HCT116 (cell line): ENCODE data around the gene GDAP2. TPM values are rescaled to one million over a fixed set of nuclear protein-coding genes. Genes with fewer than 3 reads are reported as not detected.

Experiments
- ATAC-seq: fragments of 200-7000 bp; cut with Tn5 transposase; 2 replicates; pipeline ENCODE4 v1.9.1; 2020; ENCODE audit warnings: mild to moderate bottlenecking, moderate library complexity
- BruUV-seq: library from RNA; stranded (reverse); fragments of 400-500 nt; replicated peaks from 2 replicates; lab custom pipeline; 2021; lab: Mats Ljungman, UMichigan
- CTCF ChIA-PET: fragments of 300-600 bp; sonication (Branson Sonifier 250); formaldehyde crosslinking; loops from one replicate; lab custom pipeline; 2021; ENCODE audit warnings: antibody characterized with exemption; lab: Charles Lee
- POLR2A ChIA-PET: fragments of 300-600, 350-600 bp; sonication (Branson Sonifier 250); formaldehyde crosslinking; loops from one replicate; lab custom pipeline; 2021; ENCODE audit warnings: antibody characterized with exemption; lab: Charles Lee
- RAD21 ChIA-PET, 2 experiments: fragments of 300-600 bp; sonication (Branson Sonifier 250); formaldehyde crosslinking; loops; one replicate each; lab custom pipeline; 2023; ENCODE audit warnings: low total read pairs in 2 of 2; ENCODE audit not compliant: uncharacterized antibody in 2 of 2, unreplicated experiment in 2 of 2, low non-redundant PET in 1 of 2; lab: Charles Lee
- DNase-seq: peaks from one replicate; pipeline ENCODE4 v3.0.0-alpha.2; 2010; ENCODE audit warnings: low read depth, low spot score
- H2AFZ ChIP-seq: fragments of 200-600 bp; shearing (Covaris generic), sonication (generic); 2 replicates; pipeline ENCODE4 v1.6.1; 2017; ENCODE audit warnings: low read depth, mixed run types, mixed read lengths, antibody characterized with exemption, low read length; ENCODE audit not compliant: poor library complexity, severe bottlenecking
- H3K27ac ChIP-seq: 2 replicates; pipeline ENCODE4 v1.5.1; 2012; ENCODE audit warnings: low read depth, low read length
- H3K27me3 ChIP-seq: fragments of 200-600 bp; sonication (generic); 2 replicates; pipeline ENCODE4 v1.6.1; 2016; ENCODE audit warnings: mixed run types, low read length, mixed read lengths; ENCODE audit not compliant: insufficient read depth
- H3K36me3 ChIP-seq, 2 experiments: fragments of 200-500 bp in 1 of 2; fragments of 200-600 bp in 1 of 2; sonication (Bioruptor generic) in 1 of 2; sonication (generic) in 1 of 2; 2 replicates each; pipeline versions ENCODE4 v1.5.1 to v1.6.1; 2014 to 2016; ENCODE audit warnings: low read length in 2 of 2, inconsistent platforms in 1 of 2, mixed read lengths in 1 of 2, mixed run types in 1 of 2; ENCODE audit not compliant: insufficient read depth in 2 of 2, control insufficient read depth in 1 of 2
- H3K4me1 ChIP-seq, 2 experiments: fragments of 200-600 bp in 1 of 2; sonication (generic) in 1 of 2; 2 replicates each; pipeline versions ENCODE4 v1.5.1 to v1.6.1; 2012 to 2017; ENCODE audit warnings: low read length in 2 of 2, inconsistent platforms in 1 of 2, mild to moderate bottlenecking in 1 of 2, mixed read lengths in 1 of 2, mixed run types in 1 of 2, moderate library complexity in 1 of 2; ENCODE audit not compliant: insufficient read depth in 2 of 2, control insufficient read depth in 1 of 2
- H3K4me2 ChIP-seq: fragments of 200-600 bp; sonication (generic); 2 replicates; pipeline ENCODE4 v1.6.1; 2017; ENCODE audit warnings: mixed run types, low read length, mixed read lengths
- H3K4me3 ChIP-seq, 2 experiments: fragments of 200-600 bp in 1 of 2; sonication (generic) in 1 of 2; replicated peaks in 1 of 2; 2 replicates each; pipeline ENCODE4 v1.5.1; 2011 to 2016; ENCODE audit warnings: low read length in 2 of 2, control low read depth in 1 of 2, low read depth in 1 of 2, mild to moderate bottlenecking in 1 of 2, mixed read lengths in 1 of 2, mixed run types in 1 of 2
- H3K79me2 ChIP-seq: fragments of 200-600 bp; sonication (generic); 2 replicates; pipeline ENCODE4 v1.6.1; 2017; ENCODE audit warnings: mild to moderate bottlenecking, mixed run types, low read length, moderate library complexity, mixed read lengths; ENCODE audit not compliant: insufficient read depth
- H3K9ac ChIP-seq: fragments of 200-600 bp; sonication (generic); 2 replicates; pipeline ENCODE4 v1.6.1; 2016; ENCODE audit warnings: low read length, mixed read lengths
- H3K9me2 ChIP-seq: fragments of 200-600 bp; sonication (generic), shearing (Covaris generic); 2 replicates; pipeline ENCODE4 v1.6.1; 2017; ENCODE audit warnings: mixed run types, mild to moderate bottlenecking, moderate library complexity; ENCODE audit not compliant: insufficient read depth
- H3K9me3 ChIP-seq, 2 experiments: fragments of 200-500 bp in 1 of 2; fragments of 200-600 bp in 1 of 2; sonication (Bioruptor generic) in 1 of 2; sonication (generic) in 1 of 2; 2 replicates each; pipeline ENCODE4 v1.6.1; 2014 to 2017; ENCODE audit warnings: low read length in 2 of 2, mixed read lengths in 2 of 2, inconsistent platforms in 1 of 2, low read depth in 1 of 2, mild to moderate bottlenecking in 1 of 2, mixed run types in 1 of 2, moderate library complexity in 1 of 2; ENCODE audit not compliant: control insufficient read depth in 1 of 2, insufficient read depth in 1 of 2
- H4K20me1 ChIP-seq: fragments of 200-600 bp; sonication (generic), shearing (Covaris generic); 2 replicates; pipeline ENCODE4 v1.6.1; 2017; ENCODE audit warnings: mixed run types, mild to moderate bottlenecking, moderate library complexity; ENCODE audit not compliant: insufficient read depth
- CBX3 ChIP-seq: IDR thresholded peaks from 2 replicates; pipeline ENCODE4 v1.6.1; 2012; ENCODE audit warnings: low read depth
- CEBPB ChIP-seq: IDR thresholded peaks from 2 replicates; pipeline ENCODE4 v1.6.1; 2012; ENCODE audit warnings: low read depth
- EGR1 ChIP-seq: IDR thresholded peaks from 2 replicates; pipeline ENCODE4 v1.6.1; 2012; ENCODE audit warnings: low read depth
- ELF1 ChIP-seq: IDR thresholded peaks from 2 replicates; pipeline ENCODE4 v1.6.1; 2012; ENCODE audit warnings: low read depth, borderline replicate concordance
- EZH2 ChIP-seq: fragments of 200-600 bp; sonication (generic); IDR thresholded peaks from 2 replicates; pipeline ENCODE4 v1.6.1; 2017; ENCODE audit warnings: antibody characterized with exemption, mixed run types
- EZH2phosphoT487 ChIP-seq: fragments of 200-600 bp; IDR thresholded peaks from 2 replicates; pipeline ENCODE4 v1.6.1; 2018; ENCODE audit warnings: antibody characterized with exemption, borderline replicate concordance
- JUND ChIP-seq: IDR thresholded peaks from 2 replicates; pipeline ENCODE4 v1.6.1; 2012
- POLR2A ChIP-seq: IDR thresholded peaks from 2 replicates; pipeline ENCODE4 v1.7.0; 2011; ENCODE audit warnings: borderline replicate concordance; ENCODE audit not compliant: insufficient read depth, insufficient read length; ENCODE audit errors: extremely low read depth
- POLR2AphosphoS5 ChIP-seq: IDR thresholded peaks from 2 replicates; pipeline ENCODE4 v1.6.1; 2011; ENCODE audit warnings: mild to moderate bottlenecking, low read depth, low read length, moderate library complexity
- RAD21 ChIP-seq: IDR thresholded peaks from 2 replicates; pipeline ENCODE4 v1.6.1; 2012; ENCODE audit warnings: low read depth, mild to moderate bottlenecking
- SP1 ChIP-seq: IDR thresholded peaks from 2 replicates; pipeline ENCODE4 v1.6.1; 2012; ENCODE audit warnings: low read depth
- SRF ChIP-seq: IDR thresholded peaks from 2 replicates; pipeline ENCODE4 v1.6.1; 2012; ENCODE audit warnings: low read depth
- YY1 ChIP-seq: IDR thresholded peaks from 2 replicates; pipeline ENCODE4 v1.6.1; 2011; ENCODE audit warnings: low read length, low read depth, moderate library complexity, mild to moderate bottlenecking; ENCODE audit not compliant: insufficient replicate concordance; ENCODE audit errors: extremely low read depth
- ZBTB33 ChIP-seq: IDR thresholded peaks from 2 replicates; pipeline ENCODE4 v1.6.1; 2011; ENCODE audit warnings: mild to moderate bottlenecking, low read length, moderate library complexity; ENCODE audit not compliant: insufficient replicate concordance; ENCODE audit errors: extremely low read depth
- ZFX ChIP-seq: fragments of 450-650 bp; IDR thresholded peaks from 2 replicates; pipeline ENCODE4 v1.6.1; 2017
- intact Hi-C: fragments of 100-400 bp; cut with micrococcal nuclease; formaldehyde crosslinking; loops from 2 replicates; pipeline ENCODE4 v1.10.0; 2022
- total RNA-seq: library from RNA; stranded (reverse); gene quantifications from one replicate; pipeline ENCODE4 v1.2.1, GENCODE V29; 2021; ENCODE audit not compliant: unreplicated experiment
- TF ChIP-seq, protein P1 (sequence below): IDR thresholded peaks from 2 replicates; pipeline ENCODE4 v1.6.1; 2012
- TF ChIP-seq, protein P2 (sequence below): IDR thresholded peaks from 2 replicates; pipeline ENCODE4 v1.6.1; 2012
- TF ChIP-seq, protein P3 (sequence below): IDR thresholded peaks from 2 replicates; pipeline ENCODE4 v1.6.1; 2012; ENCODE audit warnings: low read depth

Gene GDAP2
- total RNA-seq, 1 experiment from 2014 or later = 21.4 TPM

GRCh38 chr1:117857418-117857817 is 72.0 kb downstream of the GDAP2 start:
- Histone ChIP-seq H3K9me3 (no peaks in the 10 kb centered on the region), H3K4me1 (no peaks in the 10 kb centered on the region), H3K4me2 (no peak overlapping the region), H3K4me3 (no peak overlapping the region), H3K9me2 (no peaks in the 10 kb centered on the region), H3K36me3 (no peaks in the 10 kb centered on the region), H3K27ac (no peak overlapping the region), H3K9ac (no peak overlapping the region), H3K27me3 (no peaks in the 10 kb centered on the region), H2AFZ (no peak overlapping the region), H4K20me1 (no peaks in the 10 kb centered on the region), H3K79me2 (no peaks in the 10 kb centered on the region)
- ATAC-seq = no peak
- BruUV-seq = no TSS peak
- RAD21 ChIA-PET = no interaction called here
- TF ChIP-seq ZFX (no peak), SRF (no peak), POLR2A (no peak), POLR2AphosphoS5 (no peak), ZBTB33 (no peak), EZH2phosphoT487 (no peak), RAD21 (no peak), CEBPB (no peak), EZH2 (no peak), SP1 (no peak), JUND (no peak), CBX3 (no peak), YY1 (no peak), EGR1 (no peak), ELF1 (no peak)
- TF ChIP-seq, protein P1, sequence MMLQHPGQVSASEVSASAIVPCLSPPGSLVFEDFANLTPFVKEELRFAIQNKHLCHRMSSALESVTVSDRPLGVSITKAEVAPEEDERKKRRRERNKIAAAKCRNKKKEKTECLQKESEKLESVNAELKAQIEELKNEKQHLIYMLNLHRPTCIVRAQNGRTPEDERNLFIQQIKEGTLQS = no peak
- TF ChIP-seq, protein P2, sequence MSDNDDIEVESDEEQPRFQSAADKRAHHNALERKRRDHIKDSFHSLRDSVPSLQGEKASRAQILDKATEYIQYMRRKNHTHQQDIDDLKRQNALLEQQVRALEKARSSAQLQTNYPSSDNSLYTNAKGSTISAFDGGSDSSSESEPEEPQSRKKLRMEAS = no peak
- TF ChIP-seq, protein P3, sequence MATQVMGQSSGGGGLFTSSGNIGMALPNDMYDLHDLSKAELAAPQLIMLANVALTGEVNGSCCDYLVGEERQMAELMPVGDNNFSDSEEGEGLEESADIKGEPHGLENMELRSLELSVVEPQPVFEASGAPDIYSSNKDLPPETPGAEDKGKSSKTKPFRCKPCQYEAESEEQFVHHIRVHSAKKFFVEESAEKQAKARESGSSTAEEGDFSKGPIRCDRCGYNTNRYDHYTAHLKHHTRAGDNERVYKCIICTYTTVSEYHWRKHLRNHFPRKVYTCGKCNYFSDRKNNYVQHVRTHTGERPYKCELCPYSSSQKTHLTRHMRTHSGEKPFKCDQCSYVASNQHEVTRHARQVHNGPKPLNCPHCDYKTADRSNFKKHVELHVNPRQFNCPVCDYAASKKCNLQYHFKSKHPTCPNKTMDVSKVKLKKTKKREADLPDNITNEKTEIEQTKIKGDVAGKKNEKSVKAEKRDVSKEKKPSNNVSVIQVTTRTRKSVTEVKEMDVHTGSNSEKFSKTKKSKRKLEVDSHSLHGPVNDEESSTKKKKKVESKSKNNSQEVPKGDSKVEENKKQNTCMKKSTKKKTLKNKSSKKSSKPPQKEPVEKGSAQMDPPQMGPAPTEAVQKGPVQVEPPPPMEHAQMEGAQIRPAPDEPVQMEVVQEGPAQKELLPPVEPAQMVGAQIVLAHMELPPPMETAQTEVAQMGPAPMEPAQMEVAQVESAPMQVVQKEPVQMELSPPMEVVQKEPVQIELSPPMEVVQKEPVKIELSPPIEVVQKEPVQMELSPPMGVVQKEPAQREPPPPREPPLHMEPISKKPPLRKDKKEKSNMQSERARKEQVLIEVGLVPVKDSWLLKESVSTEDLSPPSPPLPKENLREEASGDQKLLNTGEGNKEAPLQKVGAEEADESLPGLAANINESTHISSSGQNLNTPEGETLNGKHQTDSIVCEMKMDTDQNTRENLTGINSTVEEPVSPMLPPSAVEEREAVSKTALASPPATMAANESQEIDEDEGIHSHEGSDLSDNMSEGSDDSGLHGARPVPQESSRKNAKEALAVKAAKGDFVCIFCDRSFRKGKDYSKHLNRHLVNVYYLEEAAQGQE = no peak
- POLR2A ChIA-PET = no interaction called here
- DNase-seq = no peak
- CTCF ChIA-PET = no interaction called here
- intact Hi-C loops = no loop called here
